HCT116 (cell line): ENCODE measurements around the gene MCRIP2. TPM values are rescaled to one million over a fixed set of nuclear protein-coding genes. Genes with fewer than 3 reads are reported as not detected.
A peak's percentile ranks its signal among the peaks of the same experiment; 100 is the strongest.

Experiments used
- ATAC-seq: fragments of 200-7000 bp; cut with Tn5 transposase; 2 replicates; pipeline ENCODE4 v1.9.1; 2020; ENCODE audit warnings: mild to moderate bottlenecking, moderate library complexity
- BruUV-seq: library from RNA; stranded (reverse); fragments of 400-500 nt; replicated peaks from 2 replicates; lab custom pipeline; 2021; lab: Mats Ljungman, UMichigan
- CTCF ChIA-PET: fragments of 300-600 bp; sonication (Branson Sonifier 250); formaldehyde crosslinking; loops from one replicate; lab custom pipeline; 2021; ENCODE audit warnings: antibody characterized with exemption; lab: Charles Lee
- POLR2A ChIA-PET: fragments of 300-600, 350-600 bp; sonication (Branson Sonifier 250); formaldehyde crosslinking; loops from one replicate; lab custom pipeline; 2021; ENCODE audit warnings: antibody characterized with exemption; lab: Charles Lee
- RAD21 ChIA-PET, 2 experiments: fragments of 300-600 bp; sonication (Branson Sonifier 250); formaldehyde crosslinking; loops; one replicate each; lab custom pipeline; 2023; ENCODE audit warnings: low total read pairs in 2 of 2; ENCODE audit not compliant: uncharacterized antibody in 2 of 2, unreplicated experiment in 2 of 2, low non-redundant PET in 1 of 2; lab: Charles Lee
- DNase-seq: peaks from one replicate; pipeline ENCODE4 v3.0.0-alpha.2; 2010; ENCODE audit warnings: low read depth, low spot score
- H2AFZ ChIP-seq: fragments of 200-600 bp; shearing (Covaris generic), sonication (generic); 2 replicates; pipeline ENCODE4 v1.6.1; 2017; ENCODE audit warnings: low read depth, mixed run types, mixed read lengths, antibody characterized with exemption, low read length; ENCODE audit not compliant: poor library complexity, severe bottlenecking
- H3K27ac ChIP-seq: 2 replicates; pipeline ENCODE4 v1.5.1; 2012; ENCODE audit warnings: low read depth, low read length
- H3K27me3 ChIP-seq: fragments of 200-600 bp; sonication (generic); 2 replicates; pipeline ENCODE4 v1.6.1; 2016; ENCODE audit warnings: mixed run types, low read length, mixed read lengths; ENCODE audit not compliant: insufficient read depth
- H3K36me3 ChIP-seq, 2 experiments: fragments of 200-500 bp in 1 of 2; fragments of 200-600 bp in 1 of 2; sonication (Bioruptor generic) in 1 of 2; sonication (generic) in 1 of 2; 2 replicates each; pipeline versions ENCODE4 v1.5.1 to v1.6.1; 2014 to 2016; ENCODE audit warnings: low read length in 2 of 2, inconsistent platforms in 1 of 2, mixed read lengths in 1 of 2, mixed run types in 1 of 2; ENCODE audit not compliant: insufficient read depth in 2 of 2, control insufficient read depth in 1 of 2
- H3K4me1 ChIP-seq, 2 experiments: fragments of 200-600 bp in 1 of 2; sonication (generic) in 1 of 2; 2 replicates each; pipeline versions ENCODE4 v1.5.1 to v1.6.1; 2012 to 2017; ENCODE audit warnings: low read length in 2 of 2, inconsistent platforms in 1 of 2, mild to moderate bottlenecking in 1 of 2, mixed read lengths in 1 of 2, mixed run types in 1 of 2, moderate library complexity in 1 of 2; ENCODE audit not compliant: insufficient read depth in 2 of 2, control insufficient read depth in 1 of 2
- H3K4me2 ChIP-seq: fragments of 200-600 bp; sonication (generic); 2 replicates; pipeline ENCODE4 v1.6.1; 2017; ENCODE audit warnings: mixed run types, low read length, mixed read lengths
- H3K4me3 ChIP-seq, 2 experiments: fragments of 200-600 bp in 1 of 2; sonication (generic) in 1 of 2; replicated peaks in 1 of 2; 2 replicates each; pipeline ENCODE4 v1.5.1; 2011 to 2016; ENCODE audit warnings: low read length in 2 of 2, control low read depth in 1 of 2, low read depth in 1 of 2, mild to moderate bottlenecking in 1 of 2, mixed read lengths in 1 of 2, mixed run types in 1 of 2
- H3K79me2 ChIP-seq: fragments of 200-600 bp; sonication (generic); 2 replicates; pipeline ENCODE4 v1.6.1; 2017; ENCODE audit warnings: mild to moderate bottlenecking, mixed run types, low read length, moderate library complexity, mixed read lengths; ENCODE audit not compliant: insufficient read depth
- H3K9ac ChIP-seq: fragments of 200-600 bp; sonication (generic); 2 replicates; pipeline ENCODE4 v1.6.1; 2016; ENCODE audit warnings: low read length, mixed read lengths
- H3K9me2 ChIP-seq: fragments of 200-600 bp; sonication (generic), shearing (Covaris generic); 2 replicates; pipeline ENCODE4 v1.6.1; 2017; ENCODE audit warnings: mixed run types, mild to moderate bottlenecking, moderate library complexity; ENCODE audit not compliant: insufficient read depth
- H3K9me3 ChIP-seq, 2 experiments: fragments of 200-500 bp in 1 of 2; fragments of 200-600 bp in 1 of 2; sonication (Bioruptor generic) in 1 of 2; sonication (generic) in 1 of 2; 2 replicates each; pipeline ENCODE4 v1.6.1; 2014 to 2017; ENCODE audit warnings: low read length in 2 of 2, mixed read lengths in 2 of 2, inconsistent platforms in 1 of 2, low read depth in 1 of 2, mild to moderate bottlenecking in 1 of 2, mixed run types in 1 of 2, moderate library complexity in 1 of 2; ENCODE audit not compliant: control insufficient read depth in 1 of 2, insufficient read depth in 1 of 2
- H4K20me1 ChIP-seq: fragments of 200-600 bp; sonication (generic), shearing (Covaris generic); 2 replicates; pipeline ENCODE4 v1.6.1; 2017; ENCODE audit warnings: mixed run types, mild to moderate bottlenecking, moderate library complexity; ENCODE audit not compliant: insufficient read depth
- CBX3 ChIP-seq: IDR thresholded peaks from 2 replicates; pipeline ENCODE4 v1.6.1; 2012; ENCODE audit warnings: low read depth
- JUND ChIP-seq: IDR thresholded peaks from 2 replicates; pipeline ENCODE4 v1.6.1; 2012
- POLR2A ChIP-seq: IDR thresholded peaks from 2 replicates; pipeline ENCODE4 v1.7.0; 2011; ENCODE audit warnings: borderline replicate concordance; ENCODE audit not compliant: insufficient read depth, insufficient read length; ENCODE audit errors: extremely low read depth
- POLR2AphosphoS5 ChIP-seq: IDR thresholded peaks from 2 replicates; pipeline ENCODE4 v1.6.1; 2011; ENCODE audit warnings: mild to moderate bottlenecking, low read depth, low read length, moderate library complexity
- SIN3A ChIP-seq: IDR thresholded peaks from 2 replicates; pipeline ENCODE4 v1.6.1; 2012; ENCODE audit warnings: low read depth
- ZNF274 ChIP-seq: fragments of 200-500 bp; sonication (Bioruptor generic); IDR thresholded peaks from 2 replicates; pipeline ENCODE4 v1.6.1; 2014; ENCODE audit warnings: mild to moderate bottlenecking, low read depth, low read length, inconsistent platforms
- intact Hi-C: fragments of 100-400 bp; cut with micrococcal nuclease; formaldehyde crosslinking; loops from 2 replicates; pipeline ENCODE4 v1.10.0; 2022
- total RNA-seq: library from RNA; stranded (reverse); gene quantifications from one replicate; pipeline ENCODE4 v1.2.1, GENCODE V29; 2021; ENCODE audit not compliant: unreplicated experiment
- TF ChIP-seq, protein P1 (sequence below): IDR thresholded peaks from 2 replicates; pipeline ENCODE4 v1.6.1; 2012
- TF ChIP-seq, protein P2 (sequence below), 3 experiments: fragments of 200-600 bp in 1 of 3; sonication (generic) in 1 of 3; IDR thresholded peaks in 2 of 3; conservative IDR thresholded peaks in 1 of 3; 2 replicates each; pipeline ENCODE4 v1.5.1; 2012 to 2017; ENCODE audit warnings: low read depth in 2 of 3, low read length in 2 of 3, antibody characterized with exemption in 1 of 3, borderline replicate concordance in 1 of 3, control low read depth in 1 of 3, mild to moderate bottlenecking in 1 of 3, mixed read lengths in 1 of 3, mixed run types in 1 of 3, moderate library complexity in 1 of 3; ENCODE audit not compliant: insufficient read depth in 1 of 3
- TF ChIP-seq, protein P3 (sequence below): IDR thresholded peaks from 2 replicates; pipeline ENCODE4 v1.6.1; 2012

MCRIP2 gene
- total RNA-seq, 1 experiment from 2014 or later: 34.9 TPM

DNA sequence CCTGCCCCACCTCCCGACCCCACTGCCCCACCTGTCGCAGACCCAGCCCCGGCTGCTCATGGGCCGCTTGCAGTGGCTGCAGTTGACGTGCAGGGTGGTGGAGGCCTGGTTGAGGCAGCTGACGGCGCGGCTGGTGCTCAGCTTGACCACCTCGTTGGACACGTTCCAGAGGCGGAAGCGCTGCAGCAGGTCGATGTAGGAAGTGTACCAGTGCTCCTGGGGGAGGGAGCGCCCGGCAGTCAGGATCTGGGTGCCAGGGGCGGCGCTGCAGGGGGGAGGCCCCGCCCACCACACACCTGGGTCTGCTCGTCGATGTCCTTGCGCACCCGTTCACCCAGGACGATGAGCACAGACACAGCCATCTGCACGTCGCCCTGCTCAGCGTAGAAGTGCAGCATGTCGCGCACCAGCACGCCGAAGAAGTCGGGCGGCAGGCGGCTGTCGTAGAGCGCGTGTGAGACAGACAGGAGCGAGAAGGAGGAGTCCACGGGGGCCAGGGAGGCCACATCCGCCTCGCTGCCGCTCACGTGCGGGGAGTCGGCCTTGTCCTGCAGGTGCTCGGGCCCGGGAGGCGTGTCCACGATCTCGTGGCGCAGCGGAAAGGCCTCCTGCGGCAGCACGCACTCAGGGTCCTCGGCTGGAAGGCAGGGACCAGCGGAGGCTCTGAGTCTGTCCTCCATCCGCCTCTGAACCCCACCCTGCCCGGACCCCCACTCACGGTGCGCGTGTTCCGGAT, 43.5 kb downstream of the MCRIP2 start:
- Histone ChIP-seq H3K4me1 (peaks cover 21 to 60% of the 10 kb centered on the region in 2 experiments), H3K9me2 (no peaks in the 10 kb centered on the region), H3K27ac (peak overlapping the region; percentile 98), H3K4me2 (peak overlapping the region; percentile 97), H3K9me3 (no peaks in the 10 kb centered on the region), H4K20me1 (no peaks in the 10 kb centered on the region), H2AFZ (no peak overlapping the region), H3K79me2 (peaks cover 54% of the 10 kb centered on the region), H3K27me3 (no peaks in the 10 kb centered on the region), H3K36me3 (peaks cover 0 to 33% of the 10 kb centered on the region in 2 experiments; a peak in 2 of 4 replicates), H3K4me3 (peak overlapping the region; percentile 71 to 90; a peak in 3 of 4 replicates), H3K9ac (peak overlapping the region; percentile 92)
- intact Hi-C loops: no loop called here
- ChIA-PET POLR2A (no interaction called here), CTCF (interaction anchor here (1.2 to 1.4 kb wide), 2 partner anchors 10 to 33 kb away, joined by 3 to 6 read pairs; no protein-coding TSS in a partner anchor), RAD21 (no interaction called here)
- DNase-seq (no peak), ATAC-seq (no peak)
- TF ChIP-seq CBX3 (no peak), POLR2A (peak; percentile 38), JUND (no peak)
- no TSS peak for BruUV-seq

DNA sequence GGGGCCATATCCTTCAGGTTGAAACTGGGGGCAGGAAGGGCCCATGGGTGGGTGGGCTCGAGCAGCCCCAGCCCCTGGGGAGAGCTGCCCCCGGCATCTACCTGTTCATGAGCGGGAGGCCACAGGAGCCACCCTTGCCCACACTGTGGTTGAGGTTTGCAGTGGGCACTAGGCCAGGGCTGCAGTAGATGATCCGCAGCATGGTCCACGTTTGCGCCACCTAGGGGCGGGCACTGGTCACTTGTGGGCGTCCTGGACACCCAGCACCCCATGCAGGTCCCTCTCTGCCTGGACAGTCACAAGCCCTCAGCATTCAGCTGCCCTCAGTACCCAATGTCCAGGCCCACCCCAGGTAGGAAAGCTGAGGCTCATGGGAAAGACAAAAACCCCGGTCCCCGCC, 44.3 kb downstream of the MCRIP2 start:
- Histone ChIP-seq H3K9ac (no peak overlapping the region), H3K9me3 (no peaks in the 10 kb centered on the region), H3K36me3 (peaks cover 0 to 33% of the 10 kb centered on the region in 2 experiments; a peak in 2 of 4 replicates), H3K9me2 (no peaks in the 10 kb centered on the region), H3K79me2 (peaks cover 49% of the 10 kb centered on the region), H3K27ac (peak overlapping the region; percentile 0; the same call in 1 of the 2 replicates), H3K27me3 (no peaks in the 10 kb centered on the region), H2AFZ (no peak overlapping the region), H3K4me2 (peak overlapping the region; percentile 97), H3K4me3 (no peak overlapping the region), H3K4me1 (peaks cover 21 to 63% of the 10 kb centered on the region in 2 experiments), H4K20me1 (no peaks in the 10 kb centered on the region)
- TF ChIP-seq ZNF274: no peak
- TF ChIP-seq, protein P1, sequence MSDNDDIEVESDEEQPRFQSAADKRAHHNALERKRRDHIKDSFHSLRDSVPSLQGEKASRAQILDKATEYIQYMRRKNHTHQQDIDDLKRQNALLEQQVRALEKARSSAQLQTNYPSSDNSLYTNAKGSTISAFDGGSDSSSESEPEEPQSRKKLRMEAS: no peak
- TF ChIP-seq, protein P2, sequence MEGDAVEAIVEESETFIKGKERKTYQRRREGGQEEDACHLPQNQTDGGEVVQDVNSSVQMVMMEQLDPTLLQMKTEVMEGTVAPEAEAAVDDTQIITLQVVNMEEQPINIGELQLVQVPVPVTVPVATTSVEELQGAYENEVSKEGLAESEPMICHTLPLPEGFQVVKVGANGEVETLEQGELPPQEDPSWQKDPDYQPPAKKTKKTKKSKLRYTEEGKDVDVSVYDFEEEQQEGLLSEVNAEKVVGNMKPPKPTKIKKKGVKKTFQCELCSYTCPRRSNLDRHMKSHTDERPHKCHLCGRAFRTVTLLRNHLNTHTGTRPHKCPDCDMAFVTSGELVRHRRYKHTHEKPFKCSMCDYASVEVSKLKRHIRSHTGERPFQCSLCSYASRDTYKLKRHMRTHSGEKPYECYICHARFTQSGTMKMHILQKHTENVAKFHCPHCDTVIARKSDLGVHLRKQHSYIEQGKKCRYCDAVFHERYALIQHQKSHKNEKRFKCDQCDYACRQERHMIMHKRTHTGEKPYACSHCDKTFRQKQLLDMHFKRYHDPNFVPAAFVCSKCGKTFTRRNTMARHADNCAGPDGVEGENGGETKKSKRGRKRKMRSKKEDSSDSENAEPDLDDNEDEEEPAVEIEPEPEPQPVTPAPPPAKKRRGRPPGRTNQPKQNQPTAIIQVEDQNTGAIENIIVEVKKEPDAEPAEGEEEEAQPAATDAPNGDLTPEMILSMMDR (IDR thresholded peaks at IDR 0.05 in 2 of 3, conservative IDR thresholded peaks at IDR 0.05 in 1 of 3; ENCODE audit: borderline replicate concordance in 1 of 3, insufficient read depth in 1 of 3, low read depth in 2 of 3, low read length in 2 of 3): peak in 2 of 3 experiments; percentile 69 to 88; a peak in 4 of 6 replicates
- TF ChIP-seq, protein P3, sequence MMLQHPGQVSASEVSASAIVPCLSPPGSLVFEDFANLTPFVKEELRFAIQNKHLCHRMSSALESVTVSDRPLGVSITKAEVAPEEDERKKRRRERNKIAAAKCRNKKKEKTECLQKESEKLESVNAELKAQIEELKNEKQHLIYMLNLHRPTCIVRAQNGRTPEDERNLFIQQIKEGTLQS: no peak
- TF ChIP-seq POLR2AphosphoS5: peak; percentile 32; the same call in 1 of the 2 replicates
- no peak for TF ChIP-seq SIN3A
- POLR2A ChIA-PET: no interaction called here
- intact Hi-C loops: no loop called here
- BruUV-seq: no TSS peak
- CTCF ChIA-PET: interaction anchor here (1.4 kb wide), 1 partner anchor 10 kb away, joined by 6 read pairs; no protein-coding TSS in a partner anchor
- DNase-seq (no peak), ATAC-seq (peak; percentile 16; the same call in 1 of the 2 replicates)
- RAD21 ChIA-PET: no interaction called here
